Endothelial cell of hepatic sinusoid (primary cell): ENCODE measurements around the gene KIF4B.
"Not testable (repeated sequence)": the region's sequence is repeated elsewhere in the genome, so short reads cannot be mapped to it uniquely, and the experiment has no call there.

Source experiments
- in situ Hi-C: cut with HindIII; loops from 2 replicates; pipeline ENCODE4 v1.10.0; 2017; ENCODE audit warnings: low sequenced_read_pairs

The KIF4B gene

DNA sequence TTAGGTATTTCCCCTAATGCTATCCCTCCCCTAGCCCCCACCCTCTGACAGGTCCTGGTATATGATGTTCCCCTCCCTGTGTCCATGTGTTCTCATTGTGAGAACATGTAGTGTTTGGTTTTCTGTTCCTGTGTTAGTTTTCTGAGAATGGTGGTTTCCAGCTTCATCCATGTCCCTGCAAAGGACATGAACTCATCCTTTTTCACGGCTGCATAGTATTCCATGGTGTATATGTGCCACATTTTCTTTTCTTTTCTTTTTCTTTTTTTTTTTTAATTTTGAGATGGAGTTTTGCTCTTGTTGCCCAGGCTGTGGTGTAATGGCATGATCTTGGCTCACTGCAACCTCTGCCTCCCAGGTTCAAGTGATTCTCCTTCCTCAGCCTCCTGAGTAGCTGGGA is 7.3 kb upstream of the KIF4B start:
- in situ Hi-C loops, result not testable (repeated sequence)

DNA sequence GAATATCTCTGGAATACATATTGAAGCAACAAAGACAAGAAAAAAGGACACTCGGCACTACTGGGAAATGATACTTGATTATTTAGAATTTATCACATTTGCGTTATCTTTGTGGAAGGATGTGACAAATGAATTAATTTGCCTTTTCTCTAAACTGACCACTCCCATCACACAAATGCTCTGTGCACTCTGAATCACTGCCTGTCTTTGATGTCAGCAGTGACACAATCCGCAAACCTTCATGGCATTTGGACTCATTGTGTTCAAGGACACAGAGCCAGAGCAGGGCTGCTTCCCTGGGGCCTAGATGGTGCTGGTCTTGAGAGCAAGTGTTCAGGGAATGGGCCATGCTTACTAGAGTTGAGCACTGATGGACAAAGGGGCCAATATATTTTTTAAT is 4.9 kb upstream of the KIF4B start:
- in situ Hi-C loops, result no loop called here

DNA sequence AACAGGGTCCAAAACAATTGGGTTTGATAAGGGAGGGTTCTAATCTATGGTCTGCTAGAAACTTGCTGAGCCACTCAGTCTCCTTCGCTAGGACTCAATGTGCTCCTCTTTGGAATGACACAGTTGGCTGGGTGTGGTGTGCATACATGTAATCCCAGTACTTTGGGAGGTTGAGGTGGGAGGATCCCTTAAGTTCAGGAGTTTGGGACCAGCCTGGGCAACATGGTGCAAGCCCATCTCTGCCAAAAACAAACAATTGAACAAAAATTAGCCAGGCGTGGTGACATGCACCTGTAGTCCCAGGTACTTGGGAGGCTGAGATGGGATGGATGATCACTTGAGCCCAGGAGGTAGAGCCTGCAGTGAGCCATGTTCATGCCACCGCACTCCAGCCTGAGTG is 2.7 kb upstream of the KIF4B start:
- in situ Hi-C loops, result no loop called here

DNA sequence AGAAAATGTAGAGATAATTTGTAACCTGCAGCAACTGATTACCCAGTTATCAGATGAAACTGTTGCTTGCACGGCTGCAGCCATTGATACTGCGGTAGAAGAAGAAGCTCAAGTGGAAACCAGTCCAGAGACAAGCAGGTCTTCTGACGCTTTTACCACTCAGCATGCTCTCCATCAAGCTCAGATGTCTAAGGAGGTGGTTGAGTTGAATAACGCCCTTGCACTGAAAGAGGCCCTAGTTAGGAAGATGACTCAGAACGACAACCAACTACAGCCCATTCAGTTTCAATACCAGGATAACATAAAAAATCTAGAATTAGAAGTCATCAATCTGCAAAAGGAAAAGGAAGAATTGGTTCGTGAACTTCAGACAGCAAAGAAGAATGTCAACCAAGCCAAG is 1.7 kb downstream of the KIF4B start:
- in situ Hi-C loops, result no loop called here

DNA sequence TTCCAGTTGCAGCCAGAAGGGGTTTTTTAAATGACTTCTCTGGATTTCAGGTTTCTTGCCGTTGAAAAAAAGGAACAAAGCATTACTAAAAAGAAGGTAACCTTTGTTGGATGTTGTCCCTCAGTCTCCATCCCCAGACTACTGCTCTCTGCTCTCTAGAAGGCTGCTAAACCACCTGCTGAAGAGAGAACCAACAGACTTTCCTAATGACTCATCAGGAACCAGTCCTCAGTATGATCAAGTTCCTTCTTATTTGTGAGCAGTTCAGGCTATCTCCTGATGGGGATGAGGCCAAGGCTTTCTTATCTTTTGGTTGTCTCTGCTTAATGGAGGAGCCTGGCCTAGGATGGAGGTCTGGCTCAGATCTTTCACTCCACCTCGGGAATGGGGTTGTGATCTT is 4.1 kb downstream of the KIF4B start:
- in situ Hi-C loops, result no loop called here

DNA sequence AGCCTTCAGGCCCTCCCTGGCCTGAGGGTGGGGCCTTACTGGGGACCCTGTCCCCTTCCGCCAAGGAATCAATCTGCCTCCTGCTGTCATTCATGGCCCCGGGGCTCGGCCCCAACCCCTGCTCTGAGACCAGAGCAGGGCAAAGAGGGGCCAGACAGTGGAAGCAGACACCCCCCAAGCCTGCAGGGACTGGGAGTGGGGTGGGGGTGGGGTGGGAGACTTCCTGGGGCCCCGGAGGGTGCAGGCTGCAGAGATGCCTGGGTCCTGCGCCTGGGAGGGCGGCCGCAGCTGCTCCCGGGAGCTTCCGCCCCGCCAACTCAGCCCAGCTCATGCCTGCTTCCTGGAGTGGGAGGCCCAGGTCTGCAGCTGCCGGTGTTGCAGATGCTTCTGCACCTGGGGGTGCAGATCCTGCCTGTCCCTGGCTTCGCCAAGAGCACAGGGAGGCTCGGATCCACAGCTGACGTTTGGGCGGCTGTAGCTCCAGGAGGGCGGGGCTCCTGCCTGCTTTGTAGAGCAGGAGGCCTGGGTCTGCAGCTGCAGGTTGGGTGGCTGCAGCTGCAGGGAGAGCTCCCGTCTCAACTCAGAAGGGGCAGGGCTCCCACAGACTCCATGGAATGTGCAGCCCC is 6.2 kb downstream of the KIF4B start:
- in situ Hi-C loops, result no loop called here

DNA sequence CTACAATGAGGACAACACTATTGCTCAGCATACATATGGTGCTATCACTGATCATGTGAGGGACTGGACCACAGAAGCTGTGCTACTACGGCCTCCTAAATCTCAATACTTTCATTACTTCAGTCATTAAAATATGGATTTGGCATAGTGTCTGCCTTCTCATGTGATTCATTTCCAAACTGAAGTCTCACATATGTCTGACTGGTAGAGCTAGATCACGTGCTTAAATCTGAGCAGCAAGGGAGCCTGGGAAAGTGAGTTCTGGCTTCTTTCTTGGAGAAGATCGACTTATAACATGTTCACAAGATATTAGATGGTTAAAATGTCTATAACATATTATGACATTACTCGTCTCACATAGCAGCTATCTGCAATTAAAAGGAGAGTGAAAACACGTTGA is 8.3 kb downstream of the KIF4B start:
- in situ Hi-C loops, result no loop called here

DNA sequence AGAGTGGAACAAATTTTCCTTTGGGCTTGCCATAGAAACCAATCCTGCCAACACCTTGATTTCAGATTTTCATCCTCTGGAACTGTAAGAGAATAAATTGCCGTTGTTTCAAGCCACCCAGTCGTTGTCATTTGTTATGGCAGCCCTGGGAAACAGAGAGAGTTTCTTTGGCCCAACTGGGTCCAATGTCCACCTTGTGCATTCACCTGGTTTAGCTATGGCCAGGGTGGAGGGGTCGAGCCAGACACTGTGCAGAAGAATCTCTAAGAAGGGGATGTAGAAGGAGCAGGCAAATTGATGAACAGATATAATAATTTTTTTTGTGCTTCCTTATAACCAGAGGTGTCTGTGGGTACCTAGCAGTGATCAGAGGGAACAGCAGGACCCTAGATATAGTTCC is 9.8 kb downstream of the KIF4B start:
- in situ Hi-C loops, result no loop called here

GRCh38 chr5:155024015-155024414 is 10.5 kb downstream of the KIF4B start:
- in situ Hi-C loops, result no loop called here

DNA sequence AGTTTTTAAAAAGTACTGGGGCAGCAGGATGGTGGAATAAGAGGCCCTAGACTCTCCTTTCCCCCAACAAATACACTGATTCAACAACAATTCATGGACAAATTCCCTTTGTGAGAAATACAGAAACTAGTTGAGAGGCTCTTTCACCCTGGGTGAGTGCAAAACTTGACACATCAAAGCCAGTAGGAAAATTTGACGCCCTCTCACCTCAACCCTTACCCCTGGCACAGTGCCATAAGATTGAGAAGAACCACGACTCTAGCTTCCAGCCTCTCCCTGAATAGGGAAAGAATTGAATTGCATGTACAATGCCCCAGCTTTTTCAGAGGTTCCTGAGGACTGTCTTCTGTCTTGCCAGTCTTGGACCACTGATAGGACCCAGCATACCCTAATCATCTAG is 12.3 kb downstream of the KIF4B start:
- in situ Hi-C loops, result no loop called here

DNA sequence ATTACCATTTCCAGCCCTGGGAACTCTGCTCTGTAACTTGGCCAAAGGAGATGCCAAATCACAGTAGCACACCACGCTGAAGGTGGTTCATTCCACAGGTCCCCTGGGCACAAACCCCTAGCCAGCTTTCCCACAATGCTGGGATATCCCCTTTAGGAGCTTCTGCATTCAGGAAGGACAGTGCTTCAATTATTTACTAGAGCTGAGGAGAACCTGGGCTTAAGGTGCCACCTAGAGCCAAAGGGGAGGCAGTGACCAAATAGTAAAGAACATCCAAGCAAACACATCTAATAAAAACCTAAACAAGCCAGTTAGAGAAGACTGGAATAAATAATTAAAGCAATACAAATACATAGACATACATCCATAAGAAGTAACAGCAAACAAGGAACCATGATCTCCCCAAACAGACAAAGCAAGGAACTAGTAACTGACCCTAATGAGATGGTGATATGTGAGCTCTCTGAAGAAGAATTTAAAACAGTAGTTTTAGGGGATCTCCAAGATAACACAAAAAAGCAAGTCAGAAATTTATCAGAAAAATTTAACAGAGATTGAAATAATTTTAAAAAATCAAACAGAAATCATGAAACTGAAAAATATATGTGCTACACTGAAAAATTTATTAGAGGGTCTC is 14.6 kb downstream of the KIF4B start:
- in situ Hi-C loops, result no loop called here

DNA sequence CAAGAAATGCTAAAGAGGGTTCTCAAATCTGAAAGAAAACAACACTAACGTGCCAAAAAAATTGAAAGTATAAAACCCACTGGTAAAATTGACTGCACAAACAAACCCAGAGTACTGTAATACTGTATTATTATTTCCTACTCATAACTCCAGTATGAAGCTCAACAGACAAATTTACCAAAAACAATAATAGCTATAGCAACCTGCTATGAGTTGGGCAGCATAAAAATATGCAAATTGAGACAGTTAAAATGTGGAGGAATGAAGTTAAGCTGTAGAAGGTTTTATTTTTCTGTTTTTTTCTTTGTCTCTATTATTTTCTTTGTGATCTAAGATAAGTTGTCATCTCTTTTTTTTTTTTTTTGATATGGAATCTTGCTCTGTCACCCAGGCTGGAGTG is 15.7 kb downstream of the KIF4B start:
- in situ Hi-C loops, result no loop called here

- in situ Hi-C loops, result not testable (repeated sequence)
These were observed 20.7 kb downstream of the KIF4B start for GRCh38 chr5:155034145-155034744.

GRCh38 chr5:155035087-155035486 is 21.5 kb downstream of the KIF4B start:
- in situ Hi-C loops, result not testable (repeated sequence)

DNA sequence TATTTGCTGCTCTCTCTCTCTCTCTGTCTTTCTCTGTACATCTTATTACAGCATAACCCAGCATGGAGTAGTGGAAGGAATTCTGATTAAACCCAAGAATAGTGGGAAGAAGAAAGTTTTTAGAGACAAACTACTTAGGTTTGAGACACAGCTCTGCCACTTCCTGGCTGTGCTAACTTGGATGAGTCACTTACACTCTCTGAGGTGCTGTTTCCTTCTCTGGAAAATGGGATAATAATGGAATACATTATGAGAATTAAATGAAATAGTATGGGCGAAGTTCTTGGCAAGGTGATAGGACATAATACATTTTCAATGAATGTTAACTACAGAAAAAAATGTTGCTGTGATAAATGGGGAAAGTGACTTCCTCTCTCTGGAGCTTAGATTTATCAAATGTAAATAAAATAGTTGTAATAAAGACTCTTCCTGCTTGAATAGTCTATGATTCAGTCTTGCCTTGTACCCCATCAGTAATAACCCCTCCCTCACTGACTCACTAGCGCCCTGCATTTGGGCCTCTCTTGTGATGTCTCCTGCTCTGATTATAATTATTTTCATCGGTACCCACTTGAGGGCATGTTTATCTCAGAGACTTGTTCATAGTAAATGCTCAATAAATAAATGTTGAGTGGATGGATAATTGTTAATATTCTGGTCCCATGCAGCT is 27.6 kb downstream of the KIF4B start:
- in situ Hi-C loops, result no loop called here

DNA sequence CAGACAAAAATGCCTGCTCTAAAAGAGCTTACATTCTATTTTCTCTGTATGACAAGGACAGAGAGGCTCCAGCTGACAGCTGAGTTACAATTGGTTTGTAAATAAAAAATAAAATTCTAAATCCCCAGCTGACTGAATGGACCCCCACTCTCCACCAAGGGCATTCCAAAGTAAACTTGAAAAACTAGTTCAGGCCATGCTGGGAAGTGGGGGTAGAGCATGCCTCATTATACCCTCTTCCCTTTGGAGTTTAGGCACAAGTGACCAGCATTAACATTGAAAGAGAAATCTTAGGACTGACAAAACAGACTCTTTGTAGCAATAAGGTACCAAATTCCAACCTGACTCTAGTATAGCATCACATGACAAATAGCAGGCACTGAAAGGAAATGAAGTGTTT is 31.0 kb downstream of the KIF4B start:
- in situ Hi-C loops, result no loop called here

- in situ Hi-C loops, result no loop called here
These were observed 33.0 kb downstream of the KIF4B start for GRCh38 chr5:155046591-155046990.

- in situ Hi-C loops, result no loop called here
These were observed 34.3 kb downstream of the KIF4B start for GRCh38 chr5:155047818-155048217.

- in situ Hi-C loops, result no loop called here
These were observed 36.2 kb downstream of the KIF4B start for GRCh38 chr5:155049569-155050383.

DNA sequence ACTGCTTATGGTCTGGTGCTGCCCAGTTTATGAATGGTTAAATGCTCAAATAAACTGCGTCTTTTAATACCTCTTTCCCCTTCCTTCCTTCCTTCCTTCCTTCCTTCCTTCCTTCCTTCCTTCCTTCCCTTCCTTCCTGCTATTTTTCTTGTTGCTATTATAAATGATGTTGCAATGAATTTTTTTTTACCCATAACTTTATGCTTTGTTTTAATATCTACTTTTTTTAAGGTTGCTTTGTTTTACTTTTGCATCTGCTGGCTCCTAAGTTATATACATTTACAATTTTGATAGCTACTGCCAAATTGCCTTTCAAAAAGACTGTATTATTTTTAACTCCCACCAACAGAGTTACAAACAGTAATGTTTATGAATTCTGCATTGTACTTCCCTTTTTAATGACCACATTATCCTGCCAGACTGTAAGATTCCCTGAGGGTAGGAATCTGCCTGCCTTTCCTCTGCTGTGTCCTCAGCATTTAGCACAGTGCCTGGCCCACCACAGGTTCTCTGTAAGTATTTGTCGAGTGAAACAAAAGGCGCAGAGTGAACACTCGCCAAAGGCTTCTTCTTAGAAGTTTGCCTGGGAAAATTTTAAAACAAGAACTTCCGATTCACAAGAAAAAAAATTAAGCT is 36.9 kb downstream of the KIF4B start:
- in situ Hi-C loops, result no loop called here

- in situ Hi-C loops, result no loop called here
These were observed 39.0 kb downstream of the KIF4B start for GRCh38 chr5:155052532-155052931.
